HCT116 (cell line): ENCODE data around the gene UBE2G2. TPM values are rescaled to one million over a fixed set of nuclear protein-coding genes. Genes with fewer than 3 reads are reported as not detected.

ENCODE experiments used
- ATAC-seq: fragments of 200-7000 bp; cut with Tn5 transposase; 2 replicates; pipeline ENCODE4 v1.9.1; 2020; ENCODE audit warnings: mild to moderate bottlenecking, moderate library complexity
- Bru-seq: library from RNA; stranded (reverse); fragments of 400-500 nt; gene quantifications from one replicate; lab custom pipeline; 2021; lab: Mats Ljungman, UMichigan
- BruChase-seq, 2 experiments: library from RNA; stranded (reverse); fragments of 400-500 nt; gene quantifications; one replicate each; lab custom pipeline; 2021; lab: Mats Ljungman, UMichigan
- BruUV-seq: library from RNA; stranded (reverse); fragments of 400-500 nt; replicated peaks from 2 replicates; lab custom pipeline; 2021; lab: Mats Ljungman, UMichigan
- CTCF ChIA-PET: fragments of 300-600 bp; sonication (Branson Sonifier 250); formaldehyde crosslinking; loops from one replicate; lab custom pipeline; 2021; ENCODE audit warnings: antibody characterized with exemption; lab: Charles Lee
- POLR2A ChIA-PET: fragments of 300-600, 350-600 bp; sonication (Branson Sonifier 250); formaldehyde crosslinking; loops from one replicate; lab custom pipeline; 2021; ENCODE audit warnings: antibody characterized with exemption; lab: Charles Lee
- RAD21 ChIA-PET, 2 experiments: fragments of 300-600 bp; sonication (Branson Sonifier 250); formaldehyde crosslinking; loops; one replicate each; lab custom pipeline; 2023; ENCODE audit warnings: low total read pairs in 2 of 2; ENCODE audit not compliant: uncharacterized antibody in 2 of 2, unreplicated experiment in 2 of 2, low non-redundant PET in 1 of 2; lab: Charles Lee
- DNase-seq: peaks from one replicate; pipeline ENCODE4 v3.0.0-alpha.2; 2010; ENCODE audit warnings: low read depth, low spot score
- H2AFZ ChIP-seq: fragments of 200-600 bp; shearing (Covaris generic), sonication (generic); 2 replicates; pipeline ENCODE4 v1.6.1; 2017; ENCODE audit warnings: low read depth, mixed run types, mixed read lengths, antibody characterized with exemption, low read length; ENCODE audit not compliant: poor library complexity, severe bottlenecking
- H3K27ac ChIP-seq: 2 replicates; pipeline ENCODE4 v1.5.1; 2012; ENCODE audit warnings: low read depth, low read length
- H3K27me3 ChIP-seq: fragments of 200-600 bp; sonication (generic); 2 replicates; pipeline ENCODE4 v1.6.1; 2016; ENCODE audit warnings: mixed run types, low read length, mixed read lengths; ENCODE audit not compliant: insufficient read depth
- H3K36me3 ChIP-seq, 2 experiments: fragments of 200-500 bp in 1 of 2; fragments of 200-600 bp in 1 of 2; sonication (Bioruptor generic) in 1 of 2; sonication (generic) in 1 of 2; 2 replicates each; pipeline versions ENCODE4 v1.5.1 to v1.6.1; 2014 to 2016; ENCODE audit warnings: low read length in 2 of 2, inconsistent platforms in 1 of 2, mixed read lengths in 1 of 2, mixed run types in 1 of 2; ENCODE audit not compliant: insufficient read depth in 2 of 2, control insufficient read depth in 1 of 2
- H3K4me1 ChIP-seq, 2 experiments: fragments of 200-600 bp in 1 of 2; sonication (generic) in 1 of 2; 2 replicates each; pipeline versions ENCODE4 v1.5.1 to v1.6.1; 2012 to 2017; ENCODE audit warnings: low read length in 2 of 2, inconsistent platforms in 1 of 2, mild to moderate bottlenecking in 1 of 2, mixed read lengths in 1 of 2, mixed run types in 1 of 2, moderate library complexity in 1 of 2; ENCODE audit not compliant: insufficient read depth in 2 of 2, control insufficient read depth in 1 of 2
- H3K4me2 ChIP-seq: fragments of 200-600 bp; sonication (generic); 2 replicates; pipeline ENCODE4 v1.6.1; 2017; ENCODE audit warnings: mixed run types, low read length, mixed read lengths
- H3K4me3 ChIP-seq, 2 experiments: fragments of 200-600 bp in 1 of 2; sonication (generic) in 1 of 2; replicated peaks in 1 of 2; 2 replicates each; pipeline ENCODE4 v1.5.1; 2011 to 2016; ENCODE audit warnings: low read length in 2 of 2, control low read depth in 1 of 2, low read depth in 1 of 2, mild to moderate bottlenecking in 1 of 2, mixed read lengths in 1 of 2, mixed run types in 1 of 2
- H3K79me2 ChIP-seq: fragments of 200-600 bp; sonication (generic); 2 replicates; pipeline ENCODE4 v1.6.1; 2017; ENCODE audit warnings: mild to moderate bottlenecking, mixed run types, low read length, moderate library complexity, mixed read lengths; ENCODE audit not compliant: insufficient read depth
- H3K9ac ChIP-seq: fragments of 200-600 bp; sonication (generic); 2 replicates; pipeline ENCODE4 v1.6.1; 2016; ENCODE audit warnings: low read length, mixed read lengths
- H3K9me2 ChIP-seq: fragments of 200-600 bp; sonication (generic), shearing (Covaris generic); 2 replicates; pipeline ENCODE4 v1.6.1; 2017; ENCODE audit warnings: mixed run types, mild to moderate bottlenecking, moderate library complexity; ENCODE audit not compliant: insufficient read depth
- H3K9me3 ChIP-seq, 2 experiments: fragments of 200-500 bp in 1 of 2; fragments of 200-600 bp in 1 of 2; sonication (Bioruptor generic) in 1 of 2; sonication (generic) in 1 of 2; 2 replicates each; pipeline ENCODE4 v1.6.1; 2014 to 2017; ENCODE audit warnings: low read length in 2 of 2, mixed read lengths in 2 of 2, inconsistent platforms in 1 of 2, low read depth in 1 of 2, mild to moderate bottlenecking in 1 of 2, mixed run types in 1 of 2, moderate library complexity in 1 of 2; ENCODE audit not compliant: control insufficient read depth in 1 of 2, insufficient read depth in 1 of 2
- H4K20me1 ChIP-seq: fragments of 200-600 bp; sonication (generic), shearing (Covaris generic); 2 replicates; pipeline ENCODE4 v1.6.1; 2017; ENCODE audit warnings: mixed run types, mild to moderate bottlenecking, moderate library complexity; ENCODE audit not compliant: insufficient read depth
- CBX3 ChIP-seq: IDR thresholded peaks from 2 replicates; pipeline ENCODE4 v1.6.1; 2012; ENCODE audit warnings: low read depth
- CEBPB ChIP-seq: IDR thresholded peaks from 2 replicates; pipeline ENCODE4 v1.6.1; 2012; ENCODE audit warnings: low read depth
- EGR1 ChIP-seq: IDR thresholded peaks from 2 replicates; pipeline ENCODE4 v1.6.1; 2012; ENCODE audit warnings: low read depth
- ELF1 ChIP-seq: IDR thresholded peaks from 2 replicates; pipeline ENCODE4 v1.6.1; 2012; ENCODE audit warnings: low read depth, borderline replicate concordance
- EZH2 ChIP-seq: fragments of 200-600 bp; sonication (generic); IDR thresholded peaks from 2 replicates; pipeline ENCODE4 v1.6.1; 2017; ENCODE audit warnings: antibody characterized with exemption, mixed run types
- EZH2phosphoT487 ChIP-seq: fragments of 200-600 bp; IDR thresholded peaks from 2 replicates; pipeline ENCODE4 v1.6.1; 2018; ENCODE audit warnings: antibody characterized with exemption, borderline replicate concordance
- FOSL1 ChIP-seq: IDR thresholded peaks from 2 replicates; pipeline ENCODE4 v1.6.1; 2012; ENCODE audit warnings: low read depth
- JUND ChIP-seq: IDR thresholded peaks from 2 replicates; pipeline ENCODE4 v1.6.1; 2012
- POLR2A ChIP-seq: IDR thresholded peaks from 2 replicates; pipeline ENCODE4 v1.7.0; 2011; ENCODE audit warnings: borderline replicate concordance; ENCODE audit not compliant: insufficient read depth, insufficient read length; ENCODE audit errors: extremely low read depth
- POLR2AphosphoS5 ChIP-seq: IDR thresholded peaks from 2 replicates; pipeline ENCODE4 v1.6.1; 2011; ENCODE audit warnings: mild to moderate bottlenecking, low read depth, low read length, moderate library complexity
- RAD21 ChIP-seq: IDR thresholded peaks from 2 replicates; pipeline ENCODE4 v1.6.1; 2012; ENCODE audit warnings: low read depth, mild to moderate bottlenecking
- SIN3A ChIP-seq: IDR thresholded peaks from 2 replicates; pipeline ENCODE4 v1.6.1; 2012; ENCODE audit warnings: low read depth
- SP1 ChIP-seq: IDR thresholded peaks from 2 replicates; pipeline ENCODE4 v1.6.1; 2012; ENCODE audit warnings: low read depth
- TCF7L2 ChIP-seq: IDR thresholded peaks from 2 replicates; pipeline ENCODE4 v1.7.0; 2011; ENCODE audit warnings: borderline replicate concordance, inconsistent platforms; ENCODE audit not compliant: insufficient read depth, insufficient read length; ENCODE audit errors: extremely low read depth
- YY1 ChIP-seq: IDR thresholded peaks from 2 replicates; pipeline ENCODE4 v1.6.1; 2011; ENCODE audit warnings: low read length, low read depth, moderate library complexity, mild to moderate bottlenecking; ENCODE audit not compliant: insufficient replicate concordance; ENCODE audit errors: extremely low read depth
- ZFX ChIP-seq: fragments of 450-650 bp; IDR thresholded peaks from 2 replicates; pipeline ENCODE4 v1.6.1; 2017
- ZNF274 ChIP-seq: fragments of 200-500 bp; sonication (Bioruptor generic); IDR thresholded peaks from 2 replicates; pipeline ENCODE4 v1.6.1; 2014; ENCODE audit warnings: mild to moderate bottlenecking, low read depth, low read length, inconsistent platforms
- intact Hi-C: fragments of 100-400 bp; cut with micrococcal nuclease; formaldehyde crosslinking; loops from 2 replicates; pipeline ENCODE4 v1.10.0; 2022
- long read RNA-seq: library from polyadenylated mRNA; unstranded; transcript quantifications from one replicate; pipeline ENCODE4 v2.0.0, GENCODE V29; 2021; ENCODE audit not compliant: unreplicated experiment
- polyA plus RNA-seq: library from polyadenylated mRNA; unstranded; fragments of >200 nt; gene quantifications from 2 replicates; pipeline ENCODE4 v1.2.1, GENCODE V29; 2012; ENCODE audit warnings: missing spikeins
- total RNA-seq: library from RNA; stranded (reverse); gene quantifications from one replicate; pipeline ENCODE4 v1.2.1, GENCODE V29; 2021; ENCODE audit not compliant: unreplicated experiment
- TF ChIP-seq, protein P1 (sequence below): IDR thresholded peaks from 2 replicates; pipeline ENCODE4 v1.6.1; 2012
- TF ChIP-seq, protein P2 (sequence below): IDR thresholded peaks from 2 replicates; pipeline ENCODE4 v1.6.1; 2012
- TF ChIP-seq, protein P3 (sequence below), 3 experiments: fragments of 200-600 bp in 1 of 3; sonication (generic) in 1 of 3; IDR thresholded peaks in 2 of 3; conservative IDR thresholded peaks in 1 of 3; 2 replicates each; pipeline ENCODE4 v1.5.1; 2012 to 2017; ENCODE audit warnings: low read depth in 2 of 3, low read length in 2 of 3, antibody characterized with exemption in 1 of 3, borderline replicate concordance in 1 of 3, control low read depth in 1 of 3, mild to moderate bottlenecking in 1 of 3, mixed read lengths in 1 of 3, mixed run types in 1 of 3, moderate library complexity in 1 of 3; ENCODE audit not compliant: insufficient read depth in 1 of 3

UBE2G2 gene, protein sequence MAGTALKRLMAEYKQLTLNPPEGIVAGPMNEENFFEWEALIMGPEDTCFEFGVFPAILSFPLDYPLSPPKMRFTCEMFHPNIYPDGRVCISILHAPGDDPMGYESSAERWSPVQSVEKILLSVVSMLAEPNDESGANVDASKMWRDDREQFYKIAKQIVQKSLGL
- total RNA-seq = 86.5 TPM
- 60.0 and 65.3 TPM in 2 replicates for polyA plus RNA-seq
- percentile 93 among the genes with signal in this experiment for Bru-seq, nascent RNA
- percentile 98 among the genes with signal in this experiment for BruChase-seq, experiment 1, labeled RNA remaining after a 6-hour chase
- percentile 96 among the genes with signal in this experiment for BruChase-seq, experiment 2, labeled RNA remaining after a 2-hour chase
- long read RNA-seq, full-length matches to known transcripts = 79 of 139 reads
- long read RNA-seq, partial matches to known transcripts = 1 of 139 reads
- long read RNA-seq, other reads (novel, unspliced or antisense) = 59 of 139 reads

DNA sequence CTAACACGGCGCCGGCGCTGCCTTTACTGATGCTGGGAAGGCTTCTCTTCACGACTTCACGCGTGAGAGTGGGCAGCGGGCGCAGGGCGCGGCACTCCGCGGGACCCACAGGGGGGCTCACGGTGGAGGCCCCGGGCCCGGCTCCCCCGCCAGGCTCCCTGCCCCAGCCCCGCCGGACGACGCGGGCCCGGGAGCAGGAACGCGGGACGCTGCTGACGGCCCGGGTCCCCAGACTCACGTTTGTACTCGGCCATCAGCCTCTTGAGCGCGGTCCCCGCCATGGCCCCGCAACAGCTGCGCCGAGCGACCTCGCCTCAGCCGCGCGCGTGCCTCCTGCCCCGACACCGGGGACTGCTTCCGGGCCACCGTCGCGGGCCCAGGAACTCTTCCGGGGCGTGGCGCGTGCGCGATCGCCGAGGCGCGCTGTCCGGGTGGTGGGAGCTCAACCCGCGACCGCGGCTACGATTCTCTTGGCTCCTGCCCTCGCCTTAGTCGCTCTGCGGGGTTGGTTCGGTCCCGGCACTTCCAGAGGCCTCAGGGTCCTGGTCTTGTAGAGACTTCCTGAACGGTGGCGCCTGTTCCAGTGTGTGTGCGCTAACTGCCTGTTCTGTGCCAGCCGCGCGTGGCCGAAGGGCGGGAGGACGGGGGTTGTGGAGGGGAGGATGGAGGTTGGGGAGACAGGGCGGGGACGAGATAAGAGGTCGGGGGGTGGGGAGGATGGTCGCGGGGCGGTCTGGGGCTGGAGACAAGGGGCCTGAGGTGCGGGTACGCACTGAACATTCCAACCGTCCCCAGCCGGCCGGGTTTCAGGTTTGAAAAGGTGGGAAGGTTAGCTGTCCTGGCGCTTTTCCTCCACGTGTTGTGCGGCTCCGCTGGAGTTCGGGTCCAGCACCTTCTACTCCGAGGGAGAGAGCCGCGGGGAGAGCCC, at the start of gene UBE2G2:
Gene UBE2G2, minus strand, starts transcription at position 353 of the 928 bp plus-strand sequence. Its CDS starts 72 bp downstream, at position 281.
- DNase-seq (peak; percentile 27), ATAC-seq (peak; percentile 89)
- no peak within 1 kb of the TSS for H2AFZ ChIP-seq
- intact Hi-C loops = no loop called here
- peaks cover 6 to 27% of the 10 kb centered on the region in 2 experiments; a peak in 3 of 4 replicates for H3K36me3 ChIP-seq
- ChIA-PET POLR2A (interaction anchor here (0.9 kb wide), 1 partner anchor 339 kb away, joined by 3 read pairs; no protein-coding TSS in a partner anchor), CTCF (interaction anchor here (0.6 to 2.5 kb wide), 7 partner anchors 8 to 336 kb away, joined by 3 to 14 read pairs (median 4); partner anchors contain the start of gene PTTG1IP), RAD21 (interaction anchor here in 1 of 2 experiments (0.6 kb wide), 1 partner anchor 142 kb away, joined by 5 read pairs; no protein-coding TSS in a partner anchor)
- H3K27ac ChIP-seq = peak within 1 kb of the TSS; percentile 74
- no peaks in the 10 kb centered on the region for H3K9me3 ChIP-seq
- H4K20me1 ChIP-seq = peaks cover 19% of the 10 kb centered on the region; the same call in 1 of the 2 replicates
- H3K9ac ChIP-seq = peak within 1 kb of the TSS; percentile 77
- peaks cover 59% of the 10 kb centered on the region for H3K79me2 ChIP-seq
- peak within 1 kb of the TSS; percentile 78 to 88 for H3K4me3 ChIP-seq
- H3K27me3 ChIP-seq = no peaks in the 10 kb centered on the region
- TSS peak; percentile 69 for BruUV-seq
- H3K4me1 ChIP-seq = peaks cover 11 to 20% of the 10 kb centered on the region in 2 experiments
- H3K4me2 ChIP-seq = peak within 1 kb of the TSS; percentile 78
- H3K9me2 ChIP-seq = no peaks in the 10 kb centered on the region
- no peak for TF ChIP-seq FOSL1
- no peak for TF ChIP-seq EGR1
- TF ChIP-seq POLR2AphosphoS5 = peak; percentile 89
- no peak for TF ChIP-seq SP1
- TF ChIP-seq, protein P1, sequence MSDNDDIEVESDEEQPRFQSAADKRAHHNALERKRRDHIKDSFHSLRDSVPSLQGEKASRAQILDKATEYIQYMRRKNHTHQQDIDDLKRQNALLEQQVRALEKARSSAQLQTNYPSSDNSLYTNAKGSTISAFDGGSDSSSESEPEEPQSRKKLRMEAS = peak; percentile 96
- TF ChIP-seq EZH2phosphoT487 = no peak
- TF ChIP-seq, protein P2, sequence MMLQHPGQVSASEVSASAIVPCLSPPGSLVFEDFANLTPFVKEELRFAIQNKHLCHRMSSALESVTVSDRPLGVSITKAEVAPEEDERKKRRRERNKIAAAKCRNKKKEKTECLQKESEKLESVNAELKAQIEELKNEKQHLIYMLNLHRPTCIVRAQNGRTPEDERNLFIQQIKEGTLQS = no peak
- peak; percentile 72 for TF ChIP-seq SIN3A
- peak; percentile 84 for TF ChIP-seq ZFX
- no peak for TF ChIP-seq EZH2
- no peak for TF ChIP-seq CBX3
- peak; percentile 44 for TF ChIP-seq POLR2A
- no peak for TF ChIP-seq RAD21
- peak; percentile 30 for TF ChIP-seq YY1
- no peak for TF ChIP-seq JUND
- TF ChIP-seq TCF7L2 = no peak
- no peak for TF ChIP-seq ELF1
- TF ChIP-seq CEBPB = no peak
- TF ChIP-seq, protein P3, sequence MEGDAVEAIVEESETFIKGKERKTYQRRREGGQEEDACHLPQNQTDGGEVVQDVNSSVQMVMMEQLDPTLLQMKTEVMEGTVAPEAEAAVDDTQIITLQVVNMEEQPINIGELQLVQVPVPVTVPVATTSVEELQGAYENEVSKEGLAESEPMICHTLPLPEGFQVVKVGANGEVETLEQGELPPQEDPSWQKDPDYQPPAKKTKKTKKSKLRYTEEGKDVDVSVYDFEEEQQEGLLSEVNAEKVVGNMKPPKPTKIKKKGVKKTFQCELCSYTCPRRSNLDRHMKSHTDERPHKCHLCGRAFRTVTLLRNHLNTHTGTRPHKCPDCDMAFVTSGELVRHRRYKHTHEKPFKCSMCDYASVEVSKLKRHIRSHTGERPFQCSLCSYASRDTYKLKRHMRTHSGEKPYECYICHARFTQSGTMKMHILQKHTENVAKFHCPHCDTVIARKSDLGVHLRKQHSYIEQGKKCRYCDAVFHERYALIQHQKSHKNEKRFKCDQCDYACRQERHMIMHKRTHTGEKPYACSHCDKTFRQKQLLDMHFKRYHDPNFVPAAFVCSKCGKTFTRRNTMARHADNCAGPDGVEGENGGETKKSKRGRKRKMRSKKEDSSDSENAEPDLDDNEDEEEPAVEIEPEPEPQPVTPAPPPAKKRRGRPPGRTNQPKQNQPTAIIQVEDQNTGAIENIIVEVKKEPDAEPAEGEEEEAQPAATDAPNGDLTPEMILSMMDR (IDR thresholded peaks at IDR 0.05 in 2 of 3, conservative IDR thresholded peaks at IDR 0.05 in 1 of 3; ENCODE audit: borderline replicate concordance in 1 of 3, insufficient read depth in 1 of 3, low read depth in 2 of 3, low read length in 2 of 3) = no peak
- TF ChIP-seq ZNF274 = no peak
